Measurements from ENCODE around the gene PINK1. TPM values are rescaled to one million over a fixed set of nuclear protein-coding genes. Genes with fewer than 3 reads are reported as not detected.

Gene PINK1
- total RNA-seq, 1 donor = 79.3 TPM

DNA sequence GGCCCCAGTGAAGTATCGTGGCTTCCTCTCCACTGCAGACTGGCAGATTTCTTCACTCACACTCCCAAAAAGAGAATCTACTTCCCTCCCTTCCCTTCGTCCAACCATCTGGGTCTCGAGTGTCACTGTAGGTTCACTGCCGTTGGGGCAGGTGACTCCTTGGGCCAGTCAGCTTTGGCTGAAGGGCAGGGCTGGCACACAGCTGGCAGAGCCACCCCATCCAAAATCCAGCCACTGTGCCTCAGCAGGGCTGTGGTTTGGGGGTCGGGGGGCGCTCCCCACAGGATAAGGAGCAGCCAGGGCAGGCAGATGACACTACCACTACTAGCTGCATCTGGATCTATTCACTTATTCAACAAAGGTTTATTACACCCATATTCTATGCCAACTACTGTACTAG, 9.8 kb downstream of the PINK1 start:
- H3K9me3 ChIP-seq (ENCODE audit: low read depth, low read length) = no peaks in the 10 kb centered on the region
- no peaks in the 10 kb centered on the region for H3K4me1 ChIP-seq (ENCODE audit: insufficient read depth, low read length)
- H3K4me3 ChIP-seq (ENCODE audit: insufficient read depth, low read length) = no peak overlapping the region
- H4K20me1 ChIP-seq (ENCODE audit: insufficient read depth, low read length) = peaks cover 7% of the 10 kb centered on the region
- no peak overlapping the region for H3K4me2 ChIP-seq (ENCODE audit: insufficient read depth, low read length)
- H3K27ac ChIP-seq (ENCODE audit: low read depth, low read length) = no peak overlapping the region
- TF ChIP-seq, protein P1, sequence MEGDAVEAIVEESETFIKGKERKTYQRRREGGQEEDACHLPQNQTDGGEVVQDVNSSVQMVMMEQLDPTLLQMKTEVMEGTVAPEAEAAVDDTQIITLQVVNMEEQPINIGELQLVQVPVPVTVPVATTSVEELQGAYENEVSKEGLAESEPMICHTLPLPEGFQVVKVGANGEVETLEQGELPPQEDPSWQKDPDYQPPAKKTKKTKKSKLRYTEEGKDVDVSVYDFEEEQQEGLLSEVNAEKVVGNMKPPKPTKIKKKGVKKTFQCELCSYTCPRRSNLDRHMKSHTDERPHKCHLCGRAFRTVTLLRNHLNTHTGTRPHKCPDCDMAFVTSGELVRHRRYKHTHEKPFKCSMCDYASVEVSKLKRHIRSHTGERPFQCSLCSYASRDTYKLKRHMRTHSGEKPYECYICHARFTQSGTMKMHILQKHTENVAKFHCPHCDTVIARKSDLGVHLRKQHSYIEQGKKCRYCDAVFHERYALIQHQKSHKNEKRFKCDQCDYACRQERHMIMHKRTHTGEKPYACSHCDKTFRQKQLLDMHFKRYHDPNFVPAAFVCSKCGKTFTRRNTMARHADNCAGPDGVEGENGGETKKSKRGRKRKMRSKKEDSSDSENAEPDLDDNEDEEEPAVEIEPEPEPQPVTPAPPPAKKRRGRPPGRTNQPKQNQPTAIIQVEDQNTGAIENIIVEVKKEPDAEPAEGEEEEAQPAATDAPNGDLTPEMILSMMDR (IDR thresholded peaks at IDR 0.05; ENCODE audit: extremely low read depth, low read depth, low read length) = no peak
- H3K79me2 ChIP-seq (ENCODE audit: insufficient read depth, low read length) = no peaks in the 10 kb centered on the region
- H3K36me3 ChIP-seq (ENCODE audit: insufficient read depth, low read length) = peaks cover 55% of the 10 kb centered on the region
- no peak overlapping the region for H2AFZ ChIP-seq (ENCODE audit: low read length)
- DNase-seq (ENCODE audit: insufficient read length, low spot score, missing footprints) = no peak
- no peaks in the 10 kb centered on the region for H3K27me3 ChIP-seq (ENCODE audit: insufficient read depth, low read length)

DNA sequence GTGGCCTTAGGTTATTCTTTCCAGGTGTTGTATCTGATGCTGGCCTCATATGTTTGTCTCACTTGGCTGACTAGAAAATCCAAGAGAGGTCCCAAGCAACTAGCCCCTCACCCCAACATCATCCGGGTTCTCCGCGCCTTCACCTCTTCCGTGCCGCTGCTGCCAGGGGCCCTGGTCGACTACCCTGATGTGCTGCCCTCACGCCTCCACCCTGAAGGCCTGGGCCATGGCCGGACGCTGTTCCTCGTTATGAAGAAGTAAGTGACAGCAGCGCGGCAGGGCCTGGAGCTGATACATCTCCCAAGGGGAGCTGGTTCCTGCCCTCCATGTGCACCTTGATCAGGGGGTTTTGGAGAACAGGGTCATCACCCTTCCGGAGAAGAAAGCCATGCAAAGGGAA, 11.2 kb downstream of the PINK1 start:
- H3K36me3 ChIP-seq (ENCODE audit: insufficient read depth, low read length) = peaks cover 61% of the 10 kb centered on the region
- no peak overlapping the region for H3K4me3 ChIP-seq (ENCODE audit: insufficient read depth, low read length)
- TF ChIP-seq, protein P1 (IDR thresholded peaks at IDR 0.05; ENCODE audit: extremely low read depth, low read depth, low read length) = no peak
- H2AFZ ChIP-seq (ENCODE audit: low read length) = no peak overlapping the region
- H4K20me1 ChIP-seq (ENCODE audit: insufficient read depth, low read length) = peaks cover 7% of the 10 kb centered on the region
- peak; percentile 59 for DNase-seq (ENCODE audit: insufficient read length, low spot score, missing footprints)
- no peak overlapping the region for H3K4me2 ChIP-seq (ENCODE audit: insufficient read depth, low read length)
- H3K27me3 ChIP-seq (ENCODE audit: insufficient read depth, low read length) = no peaks in the 10 kb centered on the region
- H3K27ac ChIP-seq (ENCODE audit: low read depth, low read length) = no peak overlapping the region
- H3K9me3 ChIP-seq (ENCODE audit: low read depth, low read length) = no peaks in the 10 kb centered on the region
- H3K79me2 ChIP-seq (ENCODE audit: insufficient read depth, low read length) = no peaks in the 10 kb centered on the region
- no peaks in the 10 kb centered on the region for H3K4me1 ChIP-seq (ENCODE audit: insufficient read depth, low read length)

DNA sequence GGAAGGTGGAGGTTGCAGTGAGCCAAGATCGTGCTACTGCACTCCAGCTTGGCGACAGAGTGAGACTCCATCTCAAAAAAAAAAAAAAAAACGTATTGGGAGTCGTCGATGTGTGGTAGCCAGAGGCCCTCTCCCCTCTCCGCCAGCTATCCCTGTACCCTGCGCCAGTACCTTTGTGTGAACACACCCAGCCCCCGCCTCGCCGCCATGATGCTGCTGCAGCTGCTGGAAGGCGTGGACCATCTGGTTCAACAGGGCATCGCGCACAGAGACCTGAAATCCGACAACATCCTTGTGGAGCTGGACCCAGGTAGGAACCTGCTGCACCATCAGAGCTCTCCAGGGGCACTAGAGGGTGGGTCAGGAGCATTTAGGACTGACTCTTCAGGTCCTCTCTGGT, 12.2 kb downstream of the PINK1 start:
- H3K4me1 ChIP-seq (ENCODE audit: insufficient read depth, low read length) = no peaks in the 10 kb centered on the region
- H3K4me2 ChIP-seq (ENCODE audit: insufficient read depth, low read length) = no peak overlapping the region
- H3K9me3 ChIP-seq (ENCODE audit: low read depth, low read length) = no peaks in the 10 kb centered on the region
- H3K4me3 ChIP-seq (ENCODE audit: insufficient read depth, low read length) = no peak overlapping the region
- TF ChIP-seq, protein P1 (IDR thresholded peaks at IDR 0.05; ENCODE audit: extremely low read depth, low read depth, low read length) = no peak
- no peak overlapping the region for H3K27ac ChIP-seq (ENCODE audit: low read depth, low read length)
- DNase-seq (ENCODE audit: insufficient read length, low spot score, missing footprints) = peak; percentile 42
- H3K27me3 ChIP-seq (ENCODE audit: insufficient read depth, low read length) = no peaks in the 10 kb centered on the region
- H3K36me3 ChIP-seq (ENCODE audit: insufficient read depth, low read length) = peaks cover 63% of the 10 kb centered on the region
- no peak overlapping the region for H2AFZ ChIP-seq (ENCODE audit: low read length)
- peaks cover 4% of the 10 kb centered on the region for H4K20me1 ChIP-seq (ENCODE audit: insufficient read depth, low read length)
- H3K79me2 ChIP-seq (ENCODE audit: insufficient read depth, low read length) = no peaks in the 10 kb centered on the region

DNA sequence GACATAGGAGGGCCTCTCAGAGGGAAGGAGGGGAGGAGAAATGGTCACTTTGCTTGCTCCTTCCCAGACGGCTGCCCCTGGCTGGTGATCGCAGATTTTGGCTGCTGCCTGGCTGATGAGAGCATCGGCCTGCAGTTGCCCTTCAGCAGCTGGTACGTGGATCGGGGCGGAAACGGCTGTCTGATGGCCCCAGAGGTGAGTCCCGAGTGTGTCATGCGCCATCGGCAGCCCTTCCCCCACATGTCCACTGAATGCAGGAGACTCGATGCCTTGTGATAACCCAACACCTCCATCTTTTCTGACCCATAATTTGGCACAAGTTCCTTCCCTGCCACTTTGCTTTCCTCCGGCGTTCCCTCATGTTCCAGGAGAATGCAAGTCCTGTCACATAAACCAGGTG, 15.2 kb downstream of the PINK1 start:
- Histone ChIP-seq H4K20me1 (ENCODE audit: insufficient read depth, low read length) (peaks cover 3% of the 10 kb centered on the region), H3K4me3 (ENCODE audit: insufficient read depth, low read length) (no peak overlapping the region), H3K27ac (ENCODE audit: low read depth, low read length) (no peak overlapping the region), H3K4me1 (ENCODE audit: insufficient read depth, low read length) (no peaks in the 10 kb centered on the region), H3K27me3 (ENCODE audit: insufficient read depth, low read length) (no peaks in the 10 kb centered on the region), H3K4me2 (ENCODE audit: insufficient read depth, low read length) (no peak overlapping the region), H3K79me2 (ENCODE audit: insufficient read depth, low read length) (no peaks in the 10 kb centered on the region), H2AFZ (ENCODE audit: low read length) (no peak overlapping the region), H3K36me3 (ENCODE audit: insufficient read depth, low read length) (peaks cover 72% of the 10 kb centered on the region), H3K9me3 (ENCODE audit: low read depth, low read length) (no peaks in the 10 kb centered on the region)
- TF ChIP-seq, protein P1 (IDR thresholded peaks at IDR 0.05; ENCODE audit: extremely low read depth, low read depth, low read length) = no peak
- no peak for DNase-seq (ENCODE audit: insufficient read length, low spot score, missing footprints)

All from osteoblast (primary cell).